ENCODE data around the gene MYL1.

The MYL1 gene

GRCh38 chr2:210267698-210268097 lies 47.3 kb downstream of the MYL1 start:
- no peak for DNase-seq (ENCODE audit: low spot score)

GRCh38 chr2:210264282-210264681 lies 50.7 kb downstream of the MYL1 start:
- no peak for DNase-seq (ENCODE audit: low spot score)

DNA sequence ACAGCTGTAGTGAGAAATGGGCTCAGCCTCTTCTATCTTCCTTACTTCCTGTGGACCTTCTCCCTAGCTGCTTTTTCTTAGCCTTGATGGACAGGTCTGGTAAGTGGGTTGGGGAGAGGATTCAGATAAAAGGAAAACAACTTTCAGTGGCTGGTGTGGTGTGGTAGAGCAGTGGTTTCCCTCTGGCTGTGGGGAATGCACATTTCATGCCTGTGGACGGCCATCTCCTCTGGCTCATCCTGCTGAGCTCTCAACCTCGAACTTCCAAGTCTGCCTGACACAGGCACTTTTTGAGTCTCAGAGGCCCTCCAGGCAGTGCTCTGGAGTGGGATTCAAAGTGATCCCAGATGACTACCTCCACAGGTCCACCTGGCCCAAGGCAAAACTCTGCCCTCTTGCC lies 51.1 kb downstream of the MYL1 start:
- no peak for DNase-seq (ENCODE audit: low spot score)

DNA sequence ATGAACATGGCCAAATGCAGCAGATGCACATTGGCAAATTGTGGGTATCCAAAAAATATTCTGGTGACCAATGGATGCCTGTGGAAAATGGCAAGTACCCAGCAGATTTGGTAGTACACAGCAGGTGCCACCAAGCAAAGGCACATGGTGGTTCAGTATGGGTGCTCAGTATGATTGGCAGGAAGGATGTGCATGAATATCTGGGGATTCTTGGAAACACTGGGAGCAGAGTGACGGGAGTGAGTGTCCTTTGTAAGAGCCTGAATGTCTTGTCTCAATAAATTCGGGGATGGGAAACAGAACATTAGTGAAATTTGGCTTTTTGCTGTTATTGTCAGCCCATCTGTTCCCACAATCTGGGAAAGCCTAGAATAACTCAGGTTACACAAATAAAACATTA lies 52.9 kb downstream of the MYL1 start:
- no peak for DNase-seq (ENCODE audit: low spot score)

- no peak for DNase-seq (ENCODE audit: low spot score)
Observed at GRCh38 chr2:210259687-210260086, 55.3 kb downstream of the MYL1 start.

- no peak for DNase-seq (ENCODE audit: low spot score)
Observed at GRCh38 chr2:210252699-210253606, 62.0 kb downstream of the MYL1 start.

- no peak for DNase-seq (ENCODE audit: low spot score)
Observed at GRCh38 chr2:210250622-210251021, 64.4 kb downstream of the MYL1 start.
